GM12872 (cell line): ENCODE data around the gene C1QTNF2.

Experiments used
- CTCF ChIP-seq: IDR thresholded peaks from 3 replicates; pipeline ENCODE4 v1.5.1; 2011; ENCODE audit warnings: low read depth, mild to moderate bottlenecking, low read length, moderate library complexity; ENCODE audit not compliant: insufficient read depth

Gene C1QTNF2

GRCh38 chr5:160339406-160340130 is 30.9 kb downstream of the C1QTNF2 start:
- TF ChIP-seq CTCF = no peak

- no peak for TF ChIP-seq CTCF
Observed at GRCh38 chr5:160333721-160334120, 36.7 kb downstream of the C1QTNF2 start.

GRCh38 chr5:160330212-160330611 is 40.2 kb downstream of the C1QTNF2 start:
- TF ChIP-seq CTCF = no peak

GRCh38 chr5:160327818-160328217 is 42.6 kb downstream of the C1QTNF2 start:
- no peak for TF ChIP-seq CTCF

GRCh38 chr5:160326981-160327380 is 43.4 kb downstream of the C1QTNF2 start:
- TF ChIP-seq CTCF = no peak

GRCh38 chr5:160325716-160326115 is 44.7 kb downstream of the C1QTNF2 start:
- no peak for TF ChIP-seq CTCF

- TF ChIP-seq CTCF = no peak
Observed at GRCh38 chr5:160324886-160325285, 45.5 kb downstream of the C1QTNF2 start.
